GM12878 (cell line): ENCODE data around the gene HSD3B1. TPM values are rescaled to one million over a fixed set of nuclear protein-coding genes. Genes with fewer than 3 reads are reported as not detected.

Experiments
- ATAC-seq: fragments of 200-7000 bp; cut with Tn5 transposase; 3 replicates; pipeline ENCODE4 v1.9.1; 2020; ENCODE audit warnings: mild to moderate bottlenecking, moderate library complexity
- BruUV-seq: library from RNA; stranded (reverse); fragments of 400-500 nt; replicated peaks from 2 replicates; lab custom pipeline; 2021; lab: Mats Ljungman, UMichigan
- CTCF ChIA-PET: fragments of 300-600 bp; sonication (Branson Sonifier 250); formaldehyde crosslinking; extraction: SDS; loops from one replicate; lab custom pipeline; 2021; ENCODE audit warnings: inconsistent platforms; lab: Yijun Ruan, JAX
- POLR2A ChIA-PET: fragments of 350-600 bp; formaldehyde crosslinking; extraction: SDS; loops from one replicate; lab custom pipeline; 2021; ENCODE audit warnings: inconsistent platforms; lab: Charles Lee
- RAD21 ChIA-PET: fragments of 300-600 bp; sonication (Branson Sonifier 250); formaldehyde crosslinking; loops from one replicate; lab custom pipeline; 2023; ENCODE audit warnings: antibody characterized with exemption; ENCODE audit not compliant: unreplicated experiment; lab: Charles Lee
- SMC1A ChIA-PET: fragments of 300-600 bp; sonication (Branson Sonifier 250); formaldehyde crosslinking; loops from one replicate; lab custom pipeline; 2023; ENCODE audit not compliant: unreplicated experiment, uncharacterized antibody; lab: Charles Lee
- DNase-seq: peaks from one replicate; pipeline ENCODE4 v3.0.0-alpha.2; 2011; ENCODE audit warnings: low read depth, low spot score
- FAIRE-seq: peaks from 3 replicates; lab custom pipeline; 2011; peaks lifted over from hg19 to GRCh38; lab: Jason Lieb, UNC
- H2AFZ ChIP-seq: 2 replicates; pipeline ENCODE4 v1.6.0; 2011; ENCODE audit warnings: low read depth, low read length, control low read depth; ENCODE audit not compliant: control insufficient read depth
- H3K27ac ChIP-seq: 2 replicates; pipeline ENCODE4 v1.5.1; 2011; ENCODE audit warnings: control low read depth; ENCODE audit not compliant: control insufficient read depth, insufficient read depth
- H3K27me3 ChIP-seq, 2 experiments: replicated peaks in 1 of 2; 2 replicates each; pipeline versions ENCODE4 v1.6.0 to v1.6.1; 2011; ENCODE audit warnings: low read length in 1 of 2; ENCODE audit not compliant: control insufficient read depth in 2 of 2, insufficient read depth in 2 of 2
- H3K36me3 ChIP-seq, 2 experiments: 2 replicates each; pipeline ENCODE4 v1.5.1; 2011; ENCODE audit warnings: low read length in 1 of 2; ENCODE audit not compliant: control insufficient read depth in 2 of 2, insufficient read depth in 2 of 2
- H3K4me1 ChIP-seq: 2 replicates; pipeline ENCODE4 v1.6.1; 2011; ENCODE audit warnings: mild to moderate bottlenecking, low read length, moderate library complexity, mixed read lengths; ENCODE audit not compliant: control insufficient read depth, insufficient read depth
- H3K4me2 ChIP-seq: 2 replicates; pipeline ENCODE4 v1.6.0; 2011; ENCODE audit warnings: control low read depth; ENCODE audit not compliant: control insufficient read depth, insufficient read depth
- H3K4me3 ChIP-seq: fragments of 200-600 bp; sonication (generic); 2 replicates; pipeline ENCODE4 v1.5.1; 2016
- H3K79me2 ChIP-seq: 2 replicates; pipeline ENCODE4 v1.6.0; 2011; ENCODE audit warnings: low read length; ENCODE audit not compliant: control insufficient read depth, insufficient read depth
- H3K9ac ChIP-seq: 2 replicates; pipeline ENCODE4 v1.8.0; 2011; ENCODE audit warnings: low read length, control low read depth, mixed read lengths; ENCODE audit not compliant: control insufficient read depth, insufficient read depth
- H3K9me3 ChIP-seq: replicated peaks from 3 replicates; pipeline ENCODE4 v1.5.1; 2011; ENCODE audit warnings: mild to moderate bottlenecking, low read length; ENCODE audit not compliant: control insufficient read depth, insufficient read depth
- H4K20me1 ChIP-seq: 2 replicates; pipeline ENCODE4 v1.6.0; 2011; ENCODE audit not compliant: control insufficient read depth, insufficient read depth
- BACH1 ChIP-seq: fragments of 450-650 bp; IDR thresholded peaks from 2 replicates; pipeline ENCODE4 v1.6.1; 2017; ENCODE audit warnings: mild to moderate bottlenecking, borderline replicate concordance
- HCFC1 ChIP-seq: fragments of 150-350 bp; IDR thresholded peaks from 2 replicates; pipeline ENCODE4 v1.6.1; 2014; ENCODE audit warnings: low read length
- HDAC2 ChIP-seq: fragments of 200-600 bp; sonication (generic); IDR thresholded peaks from 2 replicates; pipeline ENCODE4 v1.6.1; 2017
- IKZF2 ChIP-seq, 2 experiments: fragments of 450-650 bp; IDR thresholded peaks; 2 replicates each; pipeline ENCODE4 v1.6.1; 2017; ENCODE audit warnings: mild to moderate bottlenecking in 2 of 2, moderate library complexity in 2 of 2
- SMAD5 ChIP-seq: IDR thresholded peaks from 2 replicates; pipeline ENCODE4 v1.6.1; 2016; ENCODE audit warnings: antibody characterized with exemption, low read depth
- SP1 ChIP-seq: IDR thresholded peaks from one replicate; pipeline ENCODE4 v1.6.1; 2011; ENCODE audit warnings: low read depth, low read length
- WRNIP1 ChIP-seq: IDR thresholded peaks from 2 replicates; pipeline ENCODE4 v1.6.1; 2011; ENCODE audit warnings: low read depth, low read length, improper control_type of control experiment, borderline replicate concordance
- ZNF622 ChIP-seq: fragments of 450-650 bp; IDR thresholded peaks from 2 replicates; pipeline ENCODE4 v1.6.1; 2017; ENCODE audit warnings: mild to moderate bottlenecking, inconsistent platforms
- WGBS: methylation state at CpG from one replicate; pipeline ENCODE4 v1.1.6; 2016; ENCODE audit warnings: low lambda C conversion rate; ENCODE audit not compliant: insufficient replicate concordance, insufficient coverage; ENCODE audit errors: missing lambda C conversion rate; 5-methylcytosine and 5-hydroxymethylcytosine counted together
- in situ Hi-C: fragments of 300-500 bp; cut with MboI; formaldehyde crosslinking; loops from 9 replicates; pipeline ENCODE4 v1.14.3; 2018; ENCODE audit warnings: mixed read lengths
- intact Hi-C: fragments of 100-400 bp; cut with micrococcal nuclease; formaldehyde crosslinking; loops from one replicate; pipeline ENCODE4 v1.14.2; 2022; ENCODE audit not compliant: unreplicated experiment
- polyA plus RNA-seq, 11 experiments: library from polyadenylated mRNA; depleted of rRNA in 4 of 11; unstranded in 6 of 11; stranded (reverse) in 5 of 11; fragments of >200 nt; fragmentation: Nextera tagmentation in 4 of 11; fragmentation: Illumina TruSeq in 1 of 11; extraction: Ambion mirVana in 4 of 11; extraction: Trizol in 1 of 11; gene quantifications; 1 replicate in 1 of 11; 2 replicates in 10 of 11; pipeline versions ENCODE4 v1.2.1 to v1.2.3, GENCODE V29; 2011 to 2016; ENCODE audit warnings: inconsistent platforms in 2 of 11, missing spikeins in 2 of 11, low read depth in 1 of 11
- total RNA-seq, 4 experiments: library from RNA; depleted of rRNA in 3 of 4; stranded (reverse); fragments of >200 nt in 3 of 4; fragmentation: Illumina TruSeq in 1 of 4; extraction: Trizol in 1 of 4; gene quantifications; 2 replicates each; pipeline versions ENCODE4 v1.2.1 to v1.2.3, GENCODE V29; 2013 to 2021
- TF ChIP-seq, protein P1 (sequence below): IDR thresholded peaks from 2 replicates; pipeline ENCODE4 v1.6.1; 2012; ENCODE audit warnings: low read depth, low read length, improper control_type of control experiment
- TF ChIP-seq, protein P2 (sequence below): IDR thresholded peaks from 2 replicates; pipeline ENCODE4 v1.6.1; 2011; ENCODE audit warnings: low read depth, low read length, improper control_type of control experiment, borderline replicate concordance
- TF ChIP-seq, protein P3 (sequence below): IDR thresholded peaks from 2 replicates; pipeline ENCODE4 v1.6.1; 2011; ENCODE audit warnings: low read depth, mild to moderate bottlenecking, low read length, moderate library complexity, borderline replicate concordance; ENCODE audit errors: extremely low read depth
- TF ChIP-seq, protein P4 (sequence below): fragments of 150-350 bp; IDR thresholded peaks from 2 replicates; pipeline ENCODE4 v1.6.1; 2014; ENCODE audit warnings: mild to moderate bottlenecking, low read depth, low read length

The HSD3B1 gene
- total and polyA plus RNA-seq, 10 of the 15 experiments (the other 5 are each of a cell fraction or from before 2014, with no cell fraction given) = not detected

DNA sequence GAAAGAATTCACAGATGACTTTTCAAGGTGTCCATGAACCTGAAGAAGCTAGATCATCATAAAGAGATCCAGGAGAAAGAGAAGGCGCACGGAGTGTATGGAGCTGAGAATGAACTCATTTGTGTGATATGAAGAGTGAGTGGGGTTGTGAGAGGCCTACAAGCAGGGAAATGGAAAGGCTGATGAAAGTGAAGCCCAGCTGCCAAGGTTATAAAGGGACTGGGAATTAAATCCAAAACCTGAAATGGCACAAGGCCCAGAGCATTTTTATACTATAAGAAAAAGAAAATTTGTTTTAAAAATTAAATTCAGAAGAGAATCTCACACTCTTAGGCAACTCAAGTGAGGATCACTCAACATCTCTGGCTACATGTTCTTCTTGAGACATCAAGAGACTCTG lies 43.4 kb downstream of the HSD3B1 start:
- H4K20me1 ChIP-seq = no peaks in the 10 kb centered on the region
- ChIA-PET SMC1A (no interaction called here), RAD21 (no interaction called here), POLR2A (no interaction called here), CTCF (interaction anchor here (1.0 to 1.9 kb wide), 3 partner anchors 61 to 124 kb away, joined by 3 to 7 read pairs (median 4); no protein-coding TSS in a partner anchor)
- no TSS peak for BruUV-seq
- intact Hi-C loops = no loop called here
- FAIRE-seq (no peak), DNase-seq (no peak), ATAC-seq (no peak)
- WGBS = 47% methylated on average over 2 of the region's 2 CpGs
- H3K79me2 ChIP-seq = no peaks in the 10 kb centered on the region
- no peak overlapping the region for H3K4me3 ChIP-seq
- no peaks in the 10 kb centered on the region for H3K36me3 ChIP-seq
- no peaks in the 10 kb centered on the region for H3K9me3 ChIP-seq
- H3K4me1 ChIP-seq = no peaks in the 10 kb centered on the region
- H3K27ac ChIP-seq = no peak overlapping the region
- no peak overlapping the region for H3K4me2 ChIP-seq
- H3K27me3 ChIP-seq = no peaks in the 10 kb centered on the region; a peak in 2 of 4 replicates
- no peak for TF ChIP-seq HCFC1
- TF ChIP-seq SP1 = no peak
- TF ChIP-seq, protein P1, sequence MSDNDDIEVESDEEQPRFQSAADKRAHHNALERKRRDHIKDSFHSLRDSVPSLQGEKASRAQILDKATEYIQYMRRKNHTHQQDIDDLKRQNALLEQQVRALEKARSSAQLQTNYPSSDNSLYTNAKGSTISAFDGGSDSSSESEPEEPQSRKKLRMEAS = no peak
- no peak for TF ChIP-seq ZNF622
- TF ChIP-seq, protein P2, sequence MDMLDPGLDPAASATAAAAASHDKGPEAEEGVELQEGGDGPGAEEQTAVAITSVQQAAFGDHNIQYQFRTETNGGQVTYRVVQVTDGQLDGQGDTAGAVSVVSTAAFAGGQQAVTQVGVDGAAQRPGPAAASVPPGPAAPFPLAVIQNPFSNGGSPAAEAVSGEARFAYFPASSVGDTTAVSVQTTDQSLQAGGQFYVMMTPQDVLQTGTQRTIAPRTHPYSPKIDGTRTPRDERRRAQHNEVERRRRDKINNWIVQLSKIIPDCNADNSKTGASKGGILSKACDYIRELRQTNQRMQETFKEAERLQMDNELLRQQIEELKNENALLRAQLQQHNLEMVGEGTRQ = no peak
- TF ChIP-seq, protein P3, sequence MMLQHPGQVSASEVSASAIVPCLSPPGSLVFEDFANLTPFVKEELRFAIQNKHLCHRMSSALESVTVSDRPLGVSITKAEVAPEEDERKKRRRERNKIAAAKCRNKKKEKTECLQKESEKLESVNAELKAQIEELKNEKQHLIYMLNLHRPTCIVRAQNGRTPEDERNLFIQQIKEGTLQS = no peak
- TF ChIP-seq BACH1 = no peak
- TF ChIP-seq WRNIP1 = no peak
- TF ChIP-seq, protein P4, sequence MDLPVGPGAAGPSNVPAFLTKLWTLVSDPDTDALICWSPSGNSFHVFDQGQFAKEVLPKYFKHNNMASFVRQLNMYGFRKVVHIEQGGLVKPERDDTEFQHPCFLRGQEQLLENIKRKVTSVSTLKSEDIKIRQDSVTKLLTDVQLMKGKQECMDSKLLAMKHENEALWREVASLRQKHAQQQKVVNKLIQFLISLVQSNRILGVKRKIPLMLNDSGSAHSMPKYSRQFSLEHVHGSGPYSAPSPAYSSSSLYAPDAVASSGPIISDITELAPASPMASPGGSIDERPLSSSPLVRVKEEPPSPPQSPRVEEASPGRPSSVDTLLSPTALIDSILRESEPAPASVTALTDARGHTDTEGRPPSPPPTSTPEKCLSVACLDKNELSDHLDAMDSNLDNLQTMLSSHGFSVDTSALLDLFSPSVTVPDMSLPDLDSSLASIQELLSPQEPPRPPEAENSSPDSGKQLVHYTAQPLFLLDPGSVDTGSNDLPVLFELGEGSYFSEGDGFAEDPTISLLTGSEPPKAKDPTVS = no peak
- no peak for TF ChIP-seq SMAD5
- no peak for TF ChIP-seq HDAC2
- TF ChIP-seq IKZF2 (IDR thresholded peaks at IDR 0.05) = no peak
- H2AFZ ChIP-seq = no peak overlapping the region
- no peak overlapping the region for H3K9ac ChIP-seq
- in situ Hi-C loops = no loop called here
